Activated T-cell treated with anti-CD3 and anti-CD28 coated beads for 1 hour (primary cell): ENCODE data around the gene TRRAP.
"Not testable (repeated sequence)": the region's sequence is repeated elsewhere in the genome, so short reads cannot be mapped to it uniquely, and the experiment has no call there.

Source experiments
- DNase-seq: peaks from one replicate; pipeline ENCODE4 v3.0.0-alpha.2; 2020; ENCODE audit warnings: low read depth

The TRRAP gene

GRCh38 chr7:99030457-99030856, 152.1 kb downstream of the TRRAP start:
- no peak for DNase-seq

GRCh38 chr7:99030951-99031350, 152.6 kb downstream of the TRRAP start:
- DNase-seq = no peak

GRCh38 chr7:99031496-99031895, 153.2 kb downstream of the TRRAP start:
- no peak for DNase-seq

GRCh38 chr7:99032928-99033327, 154.6 kb downstream of the TRRAP start:
- DNase-seq = no peak

- DNase-seq = no peak
Measured at GRCh38 chr7:99033765-99034164, 155.4 kb downstream of the TRRAP start.

GRCh38 chr7:99034932-99035722, 156.8 kb downstream of the TRRAP start:
- DNase-seq = no peak

GRCh38 chr7:99035723-99036545, 157.6 kb downstream of the TRRAP start:
- DNase-seq = no peak

GRCh38 chr7:99036546-99037111, 158.3 kb downstream of the TRRAP start:
- DNase-seq = no peak

GRCh38 chr7:99037327-99037940, 159.1 kb downstream of the TRRAP start:
- no peak for DNase-seq

GRCh38 chr7:99038086-99038855, 159.9 kb downstream of the TRRAP start:
- no peak for DNase-seq

- no peak for DNase-seq
Measured at GRCh38 chr7:99039384-99039891, 161.1 kb downstream of the TRRAP start.

- DNase-seq = peak; percentile 54
Measured at GRCh38 chr7:99040104-99040958, 162.0 kb downstream of the TRRAP start.

- no peak for DNase-seq
Measured at GRCh38 chr7:99041526-99041925, 163.2 kb downstream of the TRRAP start.

- DNase-seq = no peak
Measured at GRCh38 chr7:99042957-99043356, 164.6 kb downstream of the TRRAP start.

- DNase-seq = not testable (repeated sequence)
Measured at GRCh38 chr7:99044858-99045257, 166.5 kb downstream of the TRRAP start.

GRCh38 chr7:99046262-99046661, 167.9 kb downstream of the TRRAP start:
- DNase-seq = not testable (repeated sequence)

GRCh38 chr7:99046722-99047121, 168.4 kb downstream of the TRRAP start:
- DNase-seq = no peak

- DNase-seq = no peak
Measured at GRCh38 chr7:99047526-99048077, 169.3 kb downstream of the TRRAP start.

GRCh38 chr7:99050971-99051370, 172.6 kb downstream of the TRRAP start:
- no peak for DNase-seq

- no peak for DNase-seq
Measured at GRCh38 chr7:99054781-99055180, 176.4 kb downstream of the TRRAP start.
